Esophagus squamous epithelium (tissue), 5 donors: ENCODE results near the gene PCYT1A. TPM values are rescaled to one million over a fixed set of nuclear protein-coding genes. Genes with fewer than 3 reads are reported as not detected.

Experiments used
- DNase-seq: peaks from one replicate; lab custom pipeline; 2025; lab: John Stamatoyannopoulos, UW
- H3K27ac ChIP-seq, 4 donors: fragments of 200-600 bp; sonication (generic); one replicate each; pipeline ENCODE4 v1.5.1; 2016 to 2019; ENCODE audit warnings: mild to moderate bottlenecking in 1 of 4
- H3K27me3 ChIP-seq, 4 donors: fragments of 200-600 bp; sonication (generic); 1 replicate in 3 of 4; 2 replicates in 1 of 4; pipeline versions ENCODE4 v1.5.1 to v1.6.0; 2017 to 2021; ENCODE audit warnings: antibody characterized with exemption in 1 of 4
- H3K36me3 ChIP-seq, 3 donors: fragments of 200-600 bp; sonication (generic); one replicate each; pipeline ENCODE4 v1.5.1; 2016 to 2019
- H3K4me1 ChIP-seq, 3 donors: fragments of 200-600 bp; sonication (generic); one replicate each; pipeline ENCODE4 v1.5.1; 2017 to 2019
- H3K4me3 ChIP-seq, 4 donors: fragments of 200-600 bp; sonication (generic); 1 replicate in 3 of 4; 2 replicates in 1 of 4; pipeline ENCODE4 v1.5.1; 2016 to 2019; ENCODE audit warnings: mild to moderate bottlenecking in 2 of 4, moderate library complexity in 1 of 4
- H3K9me3 ChIP-seq, 3 donors: fragments of 200-600 bp; sonication (generic); one replicate each; pipeline ENCODE4 v1.5.1; 2016 to 2019
- CTCF ChIP-seq, 6 experiments: fragments of 450-650 bp in 4 of 6; fragments of 200-600 bp in 2 of 6; sonication (generic) in 2 of 6; IDR thresholded peaks; one replicate each; pipeline ENCODE4 v1.5.1; 2016 to 2019; ENCODE audit warnings: antibody characterized with exemption in 6 of 6, mild to moderate bottlenecking in 4 of 6, moderate library complexity in 4 of 6
- POLR2A ChIP-seq, 4 donors: fragments of 450-650 bp; IDR thresholded peaks; one replicate each; pipeline ENCODE4 v1.6.1; 2017; ENCODE audit warnings: antibody characterized with exemption in 4 of 4, mild to moderate bottlenecking in 4 of 4, moderate library complexity in 3 of 4
- WGBS, 2 donors: methylation state at CpG; one replicate each; pipeline ENCODE4 v1.1.5; 2018; 5-methylcytosine and 5-hydroxymethylcytosine counted together
- intact Hi-C: fragments of 100-400 bp; cut with DNase I; formaldehyde crosslinking; loops from one replicate; pipeline ENCODE4 v1.15.0; 2022
- total RNA-seq, 4 donors: library from RNA; depleted of rRNA; stranded (reverse); fragments of >200 nt; gene quantifications; one replicate each; pipeline ENCODE4 v1.1.0, GENCODE V29; 2016
- donor health status: DM: yes; HTN: yes; CAD: no.

PCYT1A gene
- total RNA-seq, 4 donors from 2014 or later: 62.9 to 104 (median 91.7) TPM

- H3K4me1 ChIP-seq: no peaks in the 10 kb centered on the region
- H3K9me3 ChIP-seq: no peaks in the 10 kb centered on the region
- WGBS, 2 donors: 68 to 76% methylated on average over 12 to 14 of the region's 14 CpGs
- H3K36me3 ChIP-seq: peaks cover 4 to 88% (median 23%) of the 10 kb centered on the region in 3 donors
- intact Hi-C loops: no loop called here
- DNase-seq: no peak
- TF ChIP-seq CTCF (IDR thresholded peaks at IDR 0.05) (no peak), POLR2A (IDR thresholded peaks at IDR 0.05) (no peak)
- H3K27me3 ChIP-seq: no peaks in the 10 kb centered on the region
- no peak overlapping the region for H3K4me3 ChIP-seq
- no peak overlapping the region for H3K27ac ChIP-seq
Observed at GRCh38 chr3:196238612-196239560, 48.6 kb downstream of the PCYT1A start.

- Histone ChIP-seq H3K4me3 (no peak overlapping the region), H3K27me3 (no peaks in the 10 kb centered on the region), H3K27ac (no peak overlapping the region), H3K4me1 (no peaks in the 10 kb centered on the region), H3K36me3 (peaks cover 4 to 80% (median 21%) of the 10 kb centered on the region in 3 donors), H3K9me3 (no peaks in the 10 kb centered on the region)
- WGBS, 2 donors: 90 to 96% methylated on average over 5 of the region's 5 CpGs
- intact Hi-C loops: no loop called here
- TF ChIP-seq POLR2A (IDR thresholded peaks at IDR 0.05) (no peak), CTCF (IDR thresholded peaks at IDR 0.05) (no peak)
- no peak for DNase-seq
Observed at GRCh38 chr3:196237203-196237602, 50.3 kb downstream of the PCYT1A start.

- Histone ChIP-seq H3K27ac (no peak overlapping the region), H3K4me1 (no peaks in the 10 kb centered on the region), H3K4me3 (no peak overlapping the region), H3K9me3 (no peaks in the 10 kb centered on the region), H3K27me3 (no peaks in the 10 kb centered on the region), H3K36me3 (peaks cover 0 to 70% (median 18%) of the 10 kb centered on the region in 3 donors)
- DNase-seq: no peak
- 92 to 95% methylated on average over 8 of the region's 8 CpGs for WGBS, 2 donors
- TF ChIP-seq POLR2A (IDR thresholded peaks at IDR 0.05): no peak
- no peak for TF ChIP-seq CTCF (IDR thresholded peaks at IDR 0.05)
- intact Hi-C loops: no loop called here
Observed at GRCh38 chr3:196236223-196236622, 51.3 kb downstream of the PCYT1A start.

- no peaks in the 10 kb centered on the region for H3K27me3 ChIP-seq
- no peak overlapping the region for H3K27ac ChIP-seq
- H3K4me1 ChIP-seq: no peaks in the 10 kb centered on the region
- no peak for DNase-seq
- H3K4me3 ChIP-seq: no peak overlapping the region
- 59 to 81% methylated on average over 6 to 12 of the region's 12 CpGs for WGBS, 2 donors
- H3K36me3 ChIP-seq: peaks cover 0 to 64% (median 17%) of the 10 kb centered on the region in 3 donors
- TF ChIP-seq CTCF (IDR thresholded peaks at IDR 0.05) (no peak), POLR2A (IDR thresholded peaks at IDR 0.05) (no peak)
- intact Hi-C loops: no loop called here
- no peaks in the 10 kb centered on the region for H3K9me3 ChIP-seq
Observed at GRCh38 chr3:196235452-196236122, 51.9 kb downstream of the PCYT1A start.

GRCh38 chr3:196232882-196233251, 54.7 kb downstream of the PCYT1A start:
- 85 to 92% methylated on average over 6 to 8 of the region's 8 CpGs for WGBS, 2 donors

More at GRCh38 chr3:196232882-196233251, 54.7 kb downstream of the PCYT1A start:
- Histone ChIP-seq H3K27ac (no peak overlapping the region), H3K36me3 (peaks cover 0 to 37% (median 3%) of the 10 kb centered on the region in 3 donors), H3K4me3 (no peak overlapping the region), H3K27me3 (no peaks in the 10 kb centered on the region), H3K4me1 (no peaks in the 10 kb centered on the region), H3K9me3 (no peaks in the 10 kb centered on the region)
- intact Hi-C loops: no loop called here
- TF ChIP-seq POLR2A (IDR thresholded peaks at IDR 0.05): no peak
- no peak for TF ChIP-seq CTCF (IDR thresholded peaks at IDR 0.05)
- DNase-seq: no peak
